HepG2 (cell line): ENCODE results near the gene FIS1. TPM values are rescaled to one million over a fixed set of nuclear protein-coding genes. Genes with fewer than 3 reads are reported as not detected.

Experiments used
- ATAC-seq: fragments of 200-7000 bp; cut with Tn5 transposase; 3 replicates; pipeline ENCODE4 v1.9.1; 2020; ENCODE audit warnings: mild to moderate bottlenecking, moderate library complexity
- BruUV-seq: library from RNA; stranded (reverse); fragments of 400-500 nt; replicated peaks from 2 replicates; lab custom pipeline; 2021; lab: Mats Ljungman, UMichigan
- CTCF ChIA-PET: fragments of 300-600 bp; formaldehyde crosslinking; extraction: SDS; loops from one replicate; lab custom pipeline; 2021; ENCODE audit warnings: low total read pairs, inconsistent platforms, low intra/inter-chr PET ratio; lab: Yijun Ruan, JAX
- POLR2A ChIA-PET: fragments of 350-600 bp; sonication (Branson Sonifier 250); formaldehyde crosslinking; loops from one replicate; lab custom pipeline; 2020; ENCODE audit warnings: antibody characterized with exemption, inconsistent platforms; lab: Yijun Ruan, JAX
- DNase-seq: peaks from one replicate; pipeline ENCODE4 v3.0.0-alpha.2; 2015; ENCODE audit warnings: low spot score
- FAIRE-seq: peaks from 3 replicates; lab custom pipeline; 2011; peaks lifted over from hg19 to GRCh38; lab: Jason Lieb, UNC
- H2AFZ ChIP-seq: one replicate; pipeline ENCODE4 v1.6.1; 2011; ENCODE audit warnings: low read length, inconsistent platforms
- H3K27ac ChIP-seq: fragments of 300-600 bp; 3 replicates; pipeline ENCODE4 v1.8.0; 2011; ENCODE audit warnings: mixed run types, mild to moderate bottlenecking, mixed read lengths, low read length, inconsistent platforms; ENCODE audit not compliant: insufficient read depth; ENCODE audit errors: extremely low read length
- H3K27me3 ChIP-seq, 2 experiments: fragments of 200-600 bp in 1 of 2; 2 replicates in 1 of 2; 3 replicates in 1 of 2; pipeline versions ENCODE4 v1.6.0 to v1.8.0; 2011; ENCODE audit warnings: low read length in 2 of 2, mild to moderate bottlenecking in 2 of 2, moderate library complexity in 2 of 2, inconsistent platforms in 1 of 2; ENCODE audit not compliant: insufficient read depth in 2 of 2, control insufficient read depth in 1 of 2
- H3K36me3 ChIP-seq, 2 experiments: fragments of 200-600 bp in 1 of 2; replicated peaks in 1 of 2; 2 replicates in 1 of 2; 3 replicates in 1 of 2; pipeline versions ENCODE4 v1.5.1 to v1.8.0; 2011; ENCODE audit warnings: low read length in 2 of 2, inconsistent platforms in 1 of 2; ENCODE audit not compliant: insufficient read depth in 2 of 2, control insufficient read depth in 1 of 2
- H3K4me1 ChIP-seq: 2 replicates; pipeline ENCODE4 v1.5.1; 2012; ENCODE audit warnings: low read length, inconsistent platforms; ENCODE audit not compliant: insufficient read depth
- H3K4me2 ChIP-seq: 2 replicates; pipeline ENCODE4 v1.6.0; 2011; ENCODE audit warnings: low read depth, low read length, inconsistent platforms
- H3K4me3 ChIP-seq, 3 experiments: fragments of 200-600 bp in 1 of 3; sonication (generic), shearing (Covaris generic) in 1 of 3; replicated peaks in 1 of 3; 2 replicates each; pipeline ENCODE4 v1.5.1; 2011 to 2016; ENCODE audit warnings: low read length in 3 of 3, inconsistent platforms in 2 of 3, low read depth in 2 of 3, mild to moderate bottlenecking in 2 of 3, control low read depth in 1 of 3, mixed read lengths in 1 of 3; ENCODE audit not compliant: insufficient read depth in 1 of 3
- H3K79me2 ChIP-seq: one replicate; pipeline ENCODE4 v1.6.1; 2011; ENCODE audit warnings: low read length, inconsistent platforms; ENCODE audit not compliant: insufficient read depth
- H3K9ac ChIP-seq: 2 replicates; pipeline ENCODE4 v1.6.0; 2011; ENCODE audit warnings: mild to moderate bottlenecking, low read depth, low read length, inconsistent platforms; ENCODE audit not compliant: insufficient read depth
- H3K9me3 ChIP-seq: 2 replicates; pipeline ENCODE4 v1.5.1; 2012; ENCODE audit warnings: mild to moderate bottlenecking, low read length
- H4K20me1 ChIP-seq: 2 replicates; pipeline ENCODE4 v1.6.0; 2011; ENCODE audit warnings: inconsistent platforms, mild to moderate bottlenecking, low read length, moderate library complexity; ENCODE audit not compliant: insufficient read depth
- AGO2 ChIP-seq: fragments of 200-400 bp; formaldehyde crosslinking; optimal IDR thresholded peaks from 2 replicates; pipeline ENCODE3; 2017; ENCODE audit warnings: mild to moderate bottlenecking, low read depth, low read length, moderate library complexity
- MEIS1 ChIP-seq: sonication (generic); formaldehyde crosslinking; IDR thresholded peaks from 2 replicates; pipeline ENCODE4 v1.9.0; 2021; ENCODE audit warnings: mild to moderate bottlenecking, missing genetic modification reagents, moderate library complexity, borderline replicate concordance
- POLR2A ChIP-seq, 2 experiments: IDR thresholded peaks; 2 replicates each; pipeline ENCODE4 v1.6.1; 2011; ENCODE audit warnings: low read depth in 2 of 2, low read length in 2 of 2, mild to moderate bottlenecking in 1 of 2, moderate library complexity in 1 of 2; ENCODE audit not compliant: insufficient read depth in 1 of 2
- RBFOX2 ChIP-seq: fragments of 200-400 bp; formaldehyde crosslinking; IDR thresholded peaks from 2 replicates; pipeline ENCODE4 v1.6.1; 2017; ENCODE audit warnings: low read depth, mild to moderate bottlenecking, low read length
- YEATS4 ChIP-seq: sonication (generic); formaldehyde crosslinking; IDR thresholded peaks from 2 replicates; pipeline ENCODE4 v1.4.0; 2020; ENCODE audit warnings: missing genetic modification reagents, borderline replicate concordance
- WGBS: methylation state at CpG from one replicate; pipeline ENCODE4 v1.1.6; 2017; ENCODE audit warnings: low lambda C conversion rate; 5-methylcytosine and 5-hydroxymethylcytosine counted together
- in situ Hi-C: cut with HindIII; loops from 2 replicates; pipeline ENCODE4 v1.10.0; 2017; ENCODE audit warnings: low pct_unique_long_range_greater_than_20kb; ENCODE audit not compliant: extremely low pct_ligation_motif_present
- intact Hi-C: fragments of 100-400 bp; cut with micrococcal nuclease; formaldehyde crosslinking; loops from one replicate; pipeline ENCODE4 v1.10.0; 2022; ENCODE audit not compliant: unreplicated experiment
- polyA plus RNA-seq, 8 experiments: library from polyadenylated mRNA; depleted of rRNA in 3 of 8; stranded (reverse) in 7 of 8; unstranded in 1 of 8; fragments of >200 nt; fragmentation: Illumina TruSeq in 4 of 8; extraction: Trizol in 4 of 8; gene quantifications; 2 replicates each; pipeline versions ENCODE4 v1.2.1 to v1.2.3, GENCODE V29; 2011 to 2016; ENCODE audit warnings: low read depth in 4 of 8, missing spikeins in 1 of 8, mixed read lengths in 1 of 8; ENCODE audit not compliant: insufficient read depth in 1 of 8
- total RNA-seq, 5 experiments: library from RNA; depleted of rRNA; stranded (reverse); fragments of >200 nt; fragmentation: Illumina TruSeq; extraction: Trizol; gene quantifications; 2 replicates each; pipeline ENCODE4 v1.2.3, GENCODE V29; 2016; ENCODE audit warnings: low read depth in 1 of 5
- TF ChIP-seq, protein P1 (sequence below): sonication (generic); formaldehyde crosslinking; IDR thresholded peaks from 2 replicates; pipeline ENCODE4 v1.5.1; 2020; ENCODE audit warnings: mild to moderate bottlenecking, missing genetic modification reagents, moderate library complexity

The FIS1 gene
- total and polyA plus RNA-seq, 2 of the 13 experiments (the other 11 are each of a cell fraction or from before 2014, with no cell fraction given), result 97.5 to 101 TPM

DNA sequence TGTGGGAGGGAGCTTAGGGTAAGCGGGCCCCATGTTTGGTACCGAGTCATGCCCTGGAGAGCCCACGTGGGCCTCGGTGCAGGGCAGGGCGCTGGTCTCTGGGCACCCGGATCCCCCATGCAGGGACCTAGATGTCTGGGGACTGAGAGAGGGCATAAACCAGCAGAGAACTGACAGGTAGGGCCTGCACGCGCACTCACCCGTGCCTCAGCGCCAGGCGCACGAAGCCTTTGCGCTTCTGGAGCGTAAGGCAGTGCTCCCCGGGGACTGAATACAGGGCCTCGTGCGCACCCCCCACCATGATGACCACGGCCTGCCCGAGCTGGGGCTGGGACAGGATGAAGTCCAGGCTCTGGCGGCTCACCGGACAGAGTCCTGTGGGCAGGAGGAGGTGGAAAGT, 46.9 kb downstream of the FIS1 start:
- ChIA-PET CTCF (no interaction called here), POLR2A (interaction anchor here (3.7 to 11.6 kb wide), 2 partner anchors 15 to 17 kb away, joined by 22 to 202 read pairs; partner anchors contain the start of genes PLOD3 and ZNHIT1)
- Histone ChIP-seq H3K4me2 (no peak overlapping the region), H3K4me3 (no peak overlapping the region), H3K4me1 (peaks cover 50% of the 10 kb centered on the region), H3K9me3 (no peaks in the 10 kb centered on the region), H3K27ac (no peak overlapping the region), H3K27me3 (no peaks in the 10 kb centered on the region; a peak in 1 of 5 replicates), H3K36me3 (peaks cover 0 to 2% of the 10 kb centered on the region in 2 experiments; a peak in 1 of 5 replicates), H4K20me1 (peaks cover 3% of the 10 kb centered on the region; the same call in 1 of the 2 replicates), H2AFZ (no peak overlapping the region), H3K9ac (no peak overlapping the region), H3K79me2 (peaks cover 12% of the 10 kb centered on the region)
- ATAC-seq (no peak), DNase-seq (no peak), FAIRE-seq (no peak)
- no TSS peak for BruUV-seq
- intact Hi-C loops, result no loop called here
- no peak for TF ChIP-seq MEIS1
- peak; percentile 74 for TF ChIP-seq RBFOX2
- TF ChIP-seq YEATS4 (CRISPR knock-in tag), result no peak
- TF ChIP-seq POLR2A (IDR thresholded peaks at IDR 0.05; ENCODE audit: insufficient read depth in 1 of 2, low read depth in 2 of 2, low read length in 2 of 2), result peak in 1 of 2 experiments; percentile 40; a peak in 1 of 4 replicates
- TF ChIP-seq, protein P1, sequence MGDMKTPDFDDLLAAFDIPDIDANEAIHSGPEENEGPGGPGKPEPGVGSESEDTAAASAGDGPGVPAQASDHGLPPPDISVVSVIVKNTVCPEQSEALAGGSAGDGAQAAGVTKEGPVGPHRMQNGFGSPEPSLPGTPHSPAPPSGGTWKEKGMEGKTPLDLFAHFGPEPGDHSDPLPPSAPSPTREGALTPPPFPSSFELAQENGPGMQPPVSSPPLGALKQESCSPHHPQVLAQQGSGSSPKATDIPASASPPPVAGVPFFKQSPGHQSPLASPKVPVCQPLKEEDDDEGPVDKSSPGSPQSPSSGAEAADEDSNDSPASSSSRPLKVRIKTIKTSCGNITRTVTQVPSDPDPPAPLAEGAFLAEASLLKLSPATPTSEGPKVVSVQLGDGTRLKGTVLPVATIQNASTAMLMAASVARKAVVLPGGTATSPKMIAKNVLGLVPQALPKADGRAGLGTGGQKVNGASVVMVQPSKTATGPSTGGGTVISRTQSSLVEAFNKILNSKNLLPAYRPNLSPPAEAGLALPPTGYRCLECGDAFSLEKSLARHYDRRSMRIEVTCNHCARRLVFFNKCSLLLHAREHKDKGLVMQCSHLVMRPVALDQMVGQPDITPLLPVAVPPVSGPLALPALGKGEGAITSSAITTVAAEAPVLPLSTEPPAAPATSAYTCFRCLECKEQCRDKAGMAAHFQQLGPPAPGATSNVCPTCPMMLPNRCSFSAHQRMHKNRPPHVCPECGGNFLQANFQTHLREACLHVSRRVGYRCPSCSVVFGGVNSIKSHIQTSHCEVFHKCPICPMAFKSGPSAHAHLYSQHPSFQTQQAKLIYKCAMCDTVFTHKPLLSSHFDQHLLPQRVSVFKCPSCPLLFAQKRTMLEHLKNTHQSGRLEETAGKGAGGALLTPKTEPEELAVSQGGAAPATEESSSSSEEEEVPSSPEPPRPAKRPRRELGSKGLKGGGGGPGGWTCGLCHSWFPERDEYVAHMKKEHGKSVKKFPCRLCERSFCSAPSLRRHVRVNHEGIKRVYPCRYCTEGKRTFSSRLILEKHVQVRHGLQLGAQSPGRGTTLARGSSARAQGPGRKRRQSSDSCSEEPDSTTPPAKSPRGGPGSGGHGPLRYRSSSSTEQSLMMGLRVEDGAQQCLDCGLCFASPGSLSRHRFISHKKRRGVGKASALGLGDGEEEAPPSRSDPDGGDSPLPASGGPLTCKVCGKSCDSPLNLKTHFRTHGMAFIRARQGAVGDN (CRISPR knock-in tag), result peak; percentile 23; the same call in 1 of the 2 replicates
- TF ChIP-seq AGO2, result peak; percentile 69
- in situ Hi-C loops, result no loop called here
- WGBS, result 100% methylated on average over 6 of the region's 21 CpGs
